ENCODE data around the gene BATF3.

GRCh38 chr1:212692774-212693644 lies 6.6 kb downstream of the BATF3 start:
- TF ChIP-seq, protein P1, sequence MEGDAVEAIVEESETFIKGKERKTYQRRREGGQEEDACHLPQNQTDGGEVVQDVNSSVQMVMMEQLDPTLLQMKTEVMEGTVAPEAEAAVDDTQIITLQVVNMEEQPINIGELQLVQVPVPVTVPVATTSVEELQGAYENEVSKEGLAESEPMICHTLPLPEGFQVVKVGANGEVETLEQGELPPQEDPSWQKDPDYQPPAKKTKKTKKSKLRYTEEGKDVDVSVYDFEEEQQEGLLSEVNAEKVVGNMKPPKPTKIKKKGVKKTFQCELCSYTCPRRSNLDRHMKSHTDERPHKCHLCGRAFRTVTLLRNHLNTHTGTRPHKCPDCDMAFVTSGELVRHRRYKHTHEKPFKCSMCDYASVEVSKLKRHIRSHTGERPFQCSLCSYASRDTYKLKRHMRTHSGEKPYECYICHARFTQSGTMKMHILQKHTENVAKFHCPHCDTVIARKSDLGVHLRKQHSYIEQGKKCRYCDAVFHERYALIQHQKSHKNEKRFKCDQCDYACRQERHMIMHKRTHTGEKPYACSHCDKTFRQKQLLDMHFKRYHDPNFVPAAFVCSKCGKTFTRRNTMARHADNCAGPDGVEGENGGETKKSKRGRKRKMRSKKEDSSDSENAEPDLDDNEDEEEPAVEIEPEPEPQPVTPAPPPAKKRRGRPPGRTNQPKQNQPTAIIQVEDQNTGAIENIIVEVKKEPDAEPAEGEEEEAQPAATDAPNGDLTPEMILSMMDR (conservative IDR thresholded peaks at IDR 0.05 in 1 of 2, IDR thresholded peaks at IDR 0.05 in 1 of 2; ENCODE audit: extremely low read depth in 1 of 2, insufficient read depth in 1 of 2, low read depth in 1 of 2, low read length in 2 of 2): no peak
- no peak for TF ChIP-seq EZH2 (IDR thresholded peaks at IDR 0.05; ENCODE audit: borderline replicate concordance, low read length)
